K562 (cell line): ENCODE results near the gene NOTCH2NLA. TPM values are rescaled to one million over a fixed set of nuclear protein-coding genes. Genes with fewer than 3 reads are reported as not detected.
"Not testable (repeated sequence)": the region's sequence is repeated elsewhere in the genome, so short reads cannot be mapped to it uniquely, and the experiment has no call there.

ENCODE experiments used
- ATAC-seq: fragments of 200-7000 bp; cut with Tn5 transposase; 3 replicates; pipeline ENCODE4 v1.9.1; 2020; ENCODE audit warnings: moderate library complexity
- BruUV-seq: library from RNA; stranded (reverse); fragments of 400-500 nt; replicated peaks from 2 replicates; lab custom pipeline; 2021; lab: Mats Ljungman, UMichigan
- CTCF ChIA-PET: fragments of 300-600 bp; formaldehyde crosslinking; extraction: SDS; loops from one replicate; lab custom pipeline; 2021; ENCODE audit warnings: low intra/inter-chr PET ratio; lab: Yijun Ruan, JAX
- POLR2A ChIA-PET: fragments of 300-600, 350-650 bp; sonication (Branson Sonifier 250); formaldehyde crosslinking; extraction: SDS; loops from one replicate; lab custom pipeline; 2021; ENCODE audit warnings: antibody characterized with exemption, inconsistent platforms; lab: Yijun Ruan, JAX
- DNase-seq, 4 experiments: peaks; one replicate each; pipeline versions ENCODE4 v3.0.0 to v3.0.0-alpha.2; 2011 to 2018; ENCODE audit warnings: low spot score in 3 of 4, mixed read lengths in 3 of 4; ENCODE audit errors: extremely low read depth in 1 of 4
- FAIRE-seq: peaks from 2 replicates; lab custom pipeline; 2011; peaks lifted over from hg19 to GRCh38; lab: Jason Lieb, UNC
- H2AFZ ChIP-seq: 2 replicates; pipeline ENCODE4 v1.6.0; 2011; ENCODE audit warnings: low read depth, low read length, control low read depth, inconsistent platforms
- H3K27ac ChIP-seq: fragments of 200-600 bp; 3 replicates; pipeline ENCODE4 v1.8.0; 2011; ENCODE audit warnings: low read depth, mild to moderate bottlenecking, control low read depth, inconsistent platforms, low read length, moderate library complexity, mixed read lengths; ENCODE audit errors: extremely low read depth
- H3K27me3 ChIP-seq, 2 experiments: fragments of 300-600 bp in 1 of 2; 2 replicates in 1 of 2; 3 replicates in 1 of 2; pipeline versions ENCODE4 v1.6.0 to v1.8.0; 2011; ENCODE audit warnings: inconsistent platforms in 2 of 2, low read length in 2 of 2, mild to moderate bottlenecking in 1 of 2, mixed read lengths in 1 of 2, moderate library complexity in 1 of 2; ENCODE audit not compliant: control insufficient read depth in 2 of 2, insufficient read depth in 2 of 2
- H3K36me3 ChIP-seq: fragments of 300-600 bp; 3 replicates; pipeline ENCODE4 v1.8.0; 2011; ENCODE audit warnings: mild to moderate bottlenecking, low read length, inconsistent platforms; ENCODE audit not compliant: control insufficient read depth, insufficient read depth
- H3K4me1 ChIP-seq, 2 experiments: fragments of 200-600 bp in 1 of 2; replicated peaks in 1 of 2; 2 replicates in 1 of 2; 3 replicates in 1 of 2; pipeline versions ENCODE4 v1.5.1 to v1.8.0; 2011; ENCODE audit warnings: inconsistent platforms in 2 of 2, low read length in 2 of 2, mild to moderate bottlenecking in 1 of 2, mixed read lengths in 1 of 2, moderate library complexity in 1 of 2; ENCODE audit not compliant: control insufficient read depth in 2 of 2, insufficient read depth in 2 of 2
- H3K4me2 ChIP-seq: 2 replicates; pipeline ENCODE4 v1.6.1; 2011; ENCODE audit warnings: low read length, control low read depth, inconsistent platforms, mixed read lengths; ENCODE audit not compliant: insufficient read depth
- H3K4me3 ChIP-seq: fragments of 200-600 bp; sonication (generic), shearing (Covaris generic); 2 replicates; pipeline ENCODE4 v1.5.1; 2016; ENCODE audit warnings: control low read depth, inconsistent platforms
- H3K79me2 ChIP-seq: fragments of 200-600 bp; 3 replicates; pipeline ENCODE4 v1.8.0; 2011; ENCODE audit warnings: low read length, inconsistent platforms; ENCODE audit not compliant: control insufficient read depth, insufficient read depth
- H3K9ac ChIP-seq, 2 experiments: 2 replicates each; pipeline versions ENCODE4 v1.6.0 to v1.6.1; 2011; ENCODE audit warnings: low read depth in 2 of 2, low read length in 2 of 2, control low read depth in 1 of 2, inconsistent platforms in 1 of 2, mild to moderate bottlenecking in 1 of 2, mixed read lengths in 1 of 2; ENCODE audit not compliant: insufficient read depth in 1 of 2
- H3K9me1 ChIP-seq: one replicate; pipeline ENCODE4 v1.6.0; 2011; ENCODE audit warnings: inconsistent platforms, mild to moderate bottlenecking, low read length, moderate library complexity; ENCODE audit not compliant: control insufficient read depth, insufficient read depth
- H3K9me3 ChIP-seq: replicated peaks from 2 replicates; pipeline ENCODE4 v1.5.1; 2011; ENCODE audit warnings: low read depth, low read length, inconsistent platforms; ENCODE audit not compliant: control insufficient read depth, insufficient read depth
- H4K20me1 ChIP-seq: replicated peaks from 2 replicates; pipeline ENCODE4 v1.6.1; 2011; ENCODE audit warnings: low read length, inconsistent platforms, mixed read lengths; ENCODE audit not compliant: control insufficient read depth, insufficient read depth
- WGBS: fragments of 100-300 bp; shearing (Covaris generic); methylation state at CpG from one replicate; pipeline ENCODE4 v1.1.6; 2016; ENCODE audit warnings: low coverage, mixed read lengths; ENCODE audit not compliant: insufficient coverage; ENCODE audit errors: missing lambda C conversion rate; 5-methylcytosine and 5-hydroxymethylcytosine counted together
- in situ Hi-C: fragments of 300-500 bp; cut with MboI; formaldehyde crosslinking; loops from 4 replicates; pipeline ENCODE4 v1.15.0; 2018; ENCODE audit warnings: inconsistent platforms, mixed read lengths
- intact Hi-C: fragments of 100-400 bp; cut with micrococcal nuclease; formaldehyde crosslinking; loops from 2 replicates; pipeline ENCODE4 v1.14.2; 2022
- polyA plus RNA-seq, 8 experiments: library from polyadenylated mRNA; depleted of rRNA in 4 of 8; stranded (reverse) in 5 of 8; unstranded in 3 of 8; fragments of >200 nt; fragmentation: Nextera tagmentation in 2 of 8; fragmentation: Illumina TruSeq in 1 of 8; extraction: Ambion mirVana in 2 of 8; extraction: Trizol in 1 of 8; gene quantifications; 2 replicates each; pipeline versions ENCODE4 v1.2.1 to v1.2.3, GENCODE V29; 2011 to 2014; ENCODE audit warnings: inconsistent platforms in 1 of 8, missing spikeins in 1 of 8
- total RNA-seq, 7 experiments: library from RNA; depleted of rRNA in 6 of 7; stranded (reverse); fragments of >200 nt in 6 of 7; fragmentation: Illumina TruSeq in 2 of 7; extraction: Trizol in 2 of 7; gene quantifications; 2 replicates each; pipeline versions ENCODE4 v1.2.1 to v1.2.3, GENCODE V29; 2011 to 2021; ENCODE audit warnings: low replicate concordance in 1 of 7

The NOTCH2NLA gene
- total and polyA plus RNA-seq, 9 of the 15 experiments (the other 6 are each of a cell fraction or from before 2014, with no cell fraction given), result 1.5 to 20.4 (median 8.7) TPM

GRCh38 chr1:146272734-146273133 lies 43.9 kb upstream of the NOTCH2NLA start:
- DNase-seq, H2AFZ ChIP-seq, intact Hi-C loops, in situ Hi-C loops, POLR2A ChIA-PET, H3K9me1 ChIP-seq, BruUV-seq, H3K4me1 ChIP-seq, H3K36me3 ChIP-seq, CTCF ChIA-PET, H3K79me2 ChIP-seq, FAIRE-seq, H3K27me3 ChIP-seq, H3K9ac ChIP-seq, H3K4me3 ChIP-seq, H3K27ac ChIP-seq, H4K20me1 ChIP-seq, H3K9me3 ChIP-seq, H3K4me2 ChIP-seq: not testable (repeated sequence)
- peak; percentile 55; the same call in 2 of the 3 replicates for ATAC-seq
- WGBS, result no CpG with 5 or more reads among the region's 3 CpGs

GRCh38 chr1:146271977-146272376 lies 43.2 kb upstream of the NOTCH2NLA start:
- BruUV-seq, H3K36me3 ChIP-seq, H3K4me2 ChIP-seq, H3K27ac ChIP-seq, H3K27me3 ChIP-seq, POLR2A ChIA-PET, CTCF ChIA-PET, H4K20me1 ChIP-seq, H2AFZ ChIP-seq, H3K4me1 ChIP-seq, H3K4me3 ChIP-seq, in situ Hi-C loops, DNase-seq, H3K9me3 ChIP-seq, H3K9me1 ChIP-seq, intact Hi-C loops, H3K79me2 ChIP-seq, FAIRE-seq, H3K9ac ChIP-seq: not testable (repeated sequence)
- no CpG with 5 or more reads among the region's 2 CpGs for WGBS
- peak; percentile 53 for ATAC-seq

- H4K20me1 ChIP-seq, H3K9ac ChIP-seq, H3K4me1 ChIP-seq, H3K9me1 ChIP-seq, H3K79me2 ChIP-seq, H3K4me3 ChIP-seq, in situ Hi-C loops, DNase-seq, H2AFZ ChIP-seq, FAIRE-seq, intact Hi-C loops, ATAC-seq, BruUV-seq, POLR2A ChIA-PET, H3K9me3 ChIP-seq, H3K36me3 ChIP-seq, CTCF ChIA-PET, H3K27me3 ChIP-seq, H3K4me2 ChIP-seq, H3K27ac ChIP-seq: not testable (repeated sequence)
- WGBS, result no CpG with 5 or more reads among the region's 9 CpGs
Measured at GRCh38 chr1:146270129-146270528, 41.3 kb upstream of the NOTCH2NLA start.

GRCh38 chr1:146266179-146266748 lies 37.4 kb upstream of the NOTCH2NLA start:
- H3K27me3 ChIP-seq, intact Hi-C loops, ATAC-seq, H3K4me2 ChIP-seq, POLR2A ChIA-PET, H4K20me1 ChIP-seq, H3K36me3 ChIP-seq, H3K27ac ChIP-seq, BruUV-seq, DNase-seq, H3K4me3 ChIP-seq, H3K79me2 ChIP-seq, in situ Hi-C loops, H3K9ac ChIP-seq, CTCF ChIA-PET, H3K9me1 ChIP-seq, H2AFZ ChIP-seq, H3K4me1 ChIP-seq, H3K9me3 ChIP-seq, FAIRE-seq: not testable (repeated sequence)
- no CpG with 5 or more reads among the region's 2 CpGs for WGBS
